RWPE2 (cell line): ENCODE data around the gene HDAC4.

Experiments used
- ATAC-seq: fragments of 200-7000 bp; cut with Tn5 transposase; 3 replicates; pipeline ENCODE4 v1.9.1; 2021; ENCODE audit warnings: low read depth
- DNase-seq: peaks from one replicate; pipeline ENCODE4 v3.0.0-alpha.2; 2020; ENCODE audit warnings: low spot score
- H3K27ac ChIP-seq: fragments of 450-650 bp; 2 replicates; pipeline ENCODE4 v1.5.1; 2017; ENCODE audit warnings: mild to moderate bottlenecking; ENCODE audit not compliant: poor library complexity, severe bottlenecking
- H3K27me3 ChIP-seq: fragments of 250-450 bp; sonication (Bioruptor Pico); 2 replicates; pipeline ENCODE4 v1.5.1; 2021; ENCODE audit warnings: mild to moderate bottlenecking, moderate library complexity; ENCODE audit not compliant: insufficient read depth, poor library complexity, severe bottlenecking
- H3K36me3 ChIP-seq: fragments of 250-450 bp; sonication (Bioruptor Pico); 2 replicates; pipeline ENCODE4 v1.5.1; 2020; ENCODE audit warnings: low read depth, mild to moderate bottlenecking, moderate library complexity
- H3K4me1 ChIP-seq: fragments of 250-450 bp; sonication (Bioruptor Pico); 2 replicates; pipeline ENCODE4 v1.5.1; 2021; ENCODE audit warnings: mild to moderate bottlenecking, moderate library complexity; ENCODE audit not compliant: insufficient read depth, poor library complexity, severe bottlenecking
- H3K4me3 ChIP-seq: fragments of 250-450 bp; sonication (Bioruptor Pico); 2 replicates; pipeline ENCODE4 v1.5.1; 2021; ENCODE audit warnings: mild to moderate bottlenecking, moderate library complexity; ENCODE audit not compliant: severe bottlenecking
- H3K9me3 ChIP-seq: fragments of 250-450 bp; sonication (Bioruptor Pico); 2 replicates; pipeline ENCODE4 v1.5.1; 2021; ENCODE audit warnings: mild to moderate bottlenecking, moderate library complexity; ENCODE audit not compliant: severe bottlenecking
- TF ChIP-seq, protein P1 (sequence below): fragments of 450-650 bp; IDR thresholded peaks from one replicate; pipeline ENCODE4 v1.5.1; 2017; ENCODE audit warnings: mild to moderate bottlenecking, moderate library complexity; ENCODE audit not compliant: poor library complexity, severe bottlenecking

HDAC4 gene

DNA sequence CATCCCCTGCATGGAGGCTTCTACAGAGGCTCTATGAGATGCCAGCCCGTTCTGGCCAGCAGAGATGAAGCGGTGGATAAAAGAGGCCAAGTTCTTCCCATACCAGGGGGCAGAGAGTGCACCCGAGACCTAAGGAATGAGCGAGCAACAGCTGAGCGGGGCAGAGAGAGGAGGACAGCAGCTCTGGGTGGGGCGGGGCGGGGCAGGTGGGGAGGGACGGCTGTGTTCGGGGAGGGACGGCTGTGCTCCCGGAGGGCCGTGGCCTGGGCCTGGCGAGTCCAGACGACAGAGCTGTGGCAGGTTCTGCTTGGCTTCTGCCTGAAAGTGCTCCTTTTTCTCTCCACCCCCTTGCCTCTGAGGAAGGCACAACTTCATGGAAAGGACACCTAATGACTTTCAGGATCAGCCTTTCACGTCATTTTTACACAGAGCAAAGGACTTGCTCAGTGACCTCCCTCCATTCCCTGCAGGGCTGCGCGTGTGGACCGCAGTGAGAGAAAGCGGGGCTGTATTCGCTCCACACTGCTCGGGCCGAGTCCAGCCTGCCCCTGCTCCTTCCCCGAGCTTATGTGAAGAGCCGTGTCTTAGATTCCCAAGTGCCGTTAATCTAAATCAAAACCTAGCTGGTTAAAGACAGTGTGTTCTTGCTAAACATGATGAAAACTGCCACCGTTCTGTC lies 232.9 kb downstream of the HDAC4 start:
- H3K9me3 ChIP-seq = peaks cover 7% of the 10 kb centered on the region
- no peaks in the 10 kb centered on the region for H3K36me3 ChIP-seq
- H3K27ac ChIP-seq = no peak overlapping the region
- no peaks in the 10 kb centered on the region for H3K4me1 ChIP-seq
- peak; percentile 11 for DNase-seq
- TF ChIP-seq, protein P1, sequence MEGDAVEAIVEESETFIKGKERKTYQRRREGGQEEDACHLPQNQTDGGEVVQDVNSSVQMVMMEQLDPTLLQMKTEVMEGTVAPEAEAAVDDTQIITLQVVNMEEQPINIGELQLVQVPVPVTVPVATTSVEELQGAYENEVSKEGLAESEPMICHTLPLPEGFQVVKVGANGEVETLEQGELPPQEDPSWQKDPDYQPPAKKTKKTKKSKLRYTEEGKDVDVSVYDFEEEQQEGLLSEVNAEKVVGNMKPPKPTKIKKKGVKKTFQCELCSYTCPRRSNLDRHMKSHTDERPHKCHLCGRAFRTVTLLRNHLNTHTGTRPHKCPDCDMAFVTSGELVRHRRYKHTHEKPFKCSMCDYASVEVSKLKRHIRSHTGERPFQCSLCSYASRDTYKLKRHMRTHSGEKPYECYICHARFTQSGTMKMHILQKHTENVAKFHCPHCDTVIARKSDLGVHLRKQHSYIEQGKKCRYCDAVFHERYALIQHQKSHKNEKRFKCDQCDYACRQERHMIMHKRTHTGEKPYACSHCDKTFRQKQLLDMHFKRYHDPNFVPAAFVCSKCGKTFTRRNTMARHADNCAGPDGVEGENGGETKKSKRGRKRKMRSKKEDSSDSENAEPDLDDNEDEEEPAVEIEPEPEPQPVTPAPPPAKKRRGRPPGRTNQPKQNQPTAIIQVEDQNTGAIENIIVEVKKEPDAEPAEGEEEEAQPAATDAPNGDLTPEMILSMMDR = no peak
- H3K27me3 ChIP-seq = no peaks in the 10 kb centered on the region
- no peak overlapping the region for H3K4me3 ChIP-seq
- ATAC-seq = no peak

DNA sequence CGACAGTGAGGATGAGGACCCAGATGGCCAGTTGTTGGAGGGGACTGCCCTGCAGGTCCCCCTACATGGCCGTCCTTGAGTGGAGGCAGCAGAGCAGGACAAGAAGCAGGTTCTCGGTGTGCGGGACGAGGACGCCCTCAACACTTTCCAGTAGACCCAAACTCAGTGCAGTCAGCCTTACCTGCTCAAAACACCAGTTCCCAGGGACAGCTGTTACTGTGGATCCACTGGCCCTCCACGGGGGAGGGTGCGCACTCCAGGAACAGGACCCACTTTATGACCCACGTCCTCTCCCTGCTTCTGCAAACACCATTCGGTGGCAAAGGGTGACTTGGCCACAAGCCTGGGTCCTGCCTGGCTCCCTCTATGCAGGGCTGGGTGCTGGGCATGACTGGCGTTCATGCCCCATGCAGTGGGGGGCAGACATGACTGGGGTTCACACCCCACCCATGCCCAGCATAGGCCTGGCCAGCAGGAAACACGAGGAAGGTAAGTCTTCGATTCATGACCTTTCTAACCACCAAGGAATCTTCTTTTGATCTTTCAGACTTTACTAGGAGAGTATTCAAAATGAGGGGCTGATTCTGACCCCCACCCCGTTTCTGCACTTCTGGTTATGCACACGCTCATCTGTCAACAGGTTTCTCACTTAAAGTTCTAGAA lies 233.7 kb downstream of the HDAC4 start:
- Histone ChIP-seq H3K27ac (no peak overlapping the region), H3K36me3 (no peaks in the 10 kb centered on the region)
- ATAC-seq = no peak

DNA sequence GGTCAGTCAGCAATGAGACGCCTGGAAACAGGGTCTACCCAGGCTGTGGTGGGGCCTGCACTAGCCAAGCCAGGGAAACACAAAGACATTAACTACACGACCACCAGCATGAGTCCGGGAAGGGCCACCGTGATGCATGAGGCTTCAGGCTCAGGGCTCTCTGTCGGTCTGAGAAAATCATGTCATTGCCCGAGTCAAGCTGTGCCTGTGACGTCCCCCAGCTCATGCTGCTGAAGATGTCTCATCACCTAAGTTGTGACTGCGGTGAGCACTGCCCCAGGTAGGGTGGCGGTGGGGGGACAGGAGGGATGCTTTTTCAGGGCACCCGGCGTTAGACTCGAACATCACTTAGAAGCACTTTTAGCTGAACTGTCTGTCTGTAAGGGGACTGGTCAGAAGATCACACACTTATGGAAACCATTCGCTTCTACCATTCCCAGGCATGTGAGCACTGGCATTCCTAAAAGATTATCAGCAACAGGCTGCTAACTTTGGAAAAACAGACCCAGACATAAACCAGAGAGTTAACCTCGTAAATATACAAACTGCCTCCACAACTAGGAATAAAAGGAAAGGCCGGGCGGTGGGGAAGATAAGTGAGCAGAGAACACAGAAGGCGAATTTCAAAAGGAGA lies 234.5 kb downstream of the HDAC4 start:
- TF ChIP-seq, protein P1 = no peak
- ATAC-seq = no peak
- DNase-seq = peak; percentile 44
- H3K36me3 ChIP-seq = no peaks in the 10 kb centered on the region
- H3K4me1 ChIP-seq = no peaks in the 10 kb centered on the region
- no peak overlapping the region for H3K27ac ChIP-seq
- no peak overlapping the region for H3K4me3 ChIP-seq
- no peaks in the 10 kb centered on the region for H3K27me3 ChIP-seq
- peaks cover 2% of the 10 kb centered on the region for H3K9me3 ChIP-seq

More for the DNA sequence above, 233.7 kb downstream of the HDAC4 start:
- Histone ChIP-seq H3K4me1 (no peaks in the 10 kb centered on the region), H3K27me3 (no peaks in the 10 kb centered on the region), H3K9me3 (peaks cover 5% of the 10 kb centered on the region), H3K4me3 (no peak overlapping the region)
- TF ChIP-seq, protein P1 = no peak
- peak; percentile 26 for DNase-seq

DNA sequence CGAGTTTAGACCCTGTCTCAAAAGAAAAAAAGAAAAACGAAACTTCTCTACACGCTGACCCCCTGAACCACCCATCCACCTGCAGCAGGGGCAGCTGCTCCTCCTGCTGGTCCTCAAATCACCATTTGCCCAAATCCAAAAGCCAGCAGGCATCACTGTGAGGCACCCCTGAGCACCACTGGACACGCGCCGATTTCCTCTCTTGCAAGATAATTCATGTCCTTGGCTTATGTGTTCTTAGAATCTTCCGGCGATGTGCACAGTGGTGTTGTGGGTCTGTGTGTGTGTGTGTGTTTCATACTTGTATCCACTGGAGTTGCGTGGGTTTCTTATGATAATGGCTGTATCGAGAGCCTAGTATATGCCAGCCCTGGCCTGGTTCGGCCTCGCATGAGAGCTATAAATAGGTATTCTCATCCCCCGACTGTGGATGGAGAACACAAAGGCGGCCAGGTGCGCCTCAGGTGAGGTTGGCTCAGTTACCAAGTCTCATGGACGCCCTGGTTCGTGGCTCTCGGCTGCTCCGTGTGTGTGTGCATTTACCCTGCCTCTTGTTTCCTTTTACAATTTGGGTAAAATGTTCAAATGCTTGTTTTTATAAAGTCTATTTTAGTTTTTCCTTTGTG lies 235.5 kb downstream of the HDAC4 start:
- ATAC-seq (no peak), DNase-seq (peak; percentile 38)
- no peak overlapping the region for H3K4me3 ChIP-seq
- no peaks in the 10 kb centered on the region for H3K4me1 ChIP-seq
- TF ChIP-seq, protein P1 = no peak
- H3K36me3 ChIP-seq = no peaks in the 10 kb centered on the region
- H3K9me3 ChIP-seq = no peaks in the 10 kb centered on the region
- no peaks in the 10 kb centered on the region for H3K27me3 ChIP-seq
- H3K27ac ChIP-seq = no peak overlapping the region
